HG03280 (cell line): ENCODE measurements around the gene CRNN.

Source experiments
- ATAC-seq: cut with Tn5 transposase; IDR thresholded peaks from one replicate; pipeline ENCODE4 v1.9.1; 2021; ENCODE audit warnings: mild to moderate bottlenecking, moderate library complexity; ENCODE audit not compliant: unreplicated experiment

Gene CRNN

GRCh38 chr1:152413909-152414308, at the start of gene CRNN:
TSS of gene CRNN (minus strand) at chr1:152414263. CDS start at chr1:152412233, 2,030 bp downstream.
- no peak for ATAC-seq

GRCh38 chr1:152462636-152463035, 48.6 kb upstream of the CRNN start:
- no peak for ATAC-seq

- ATAC-seq = no peak
These were observed 47.5 kb upstream of the CRNN start for GRCh38 chr1:152461544-152461943.

DNA sequence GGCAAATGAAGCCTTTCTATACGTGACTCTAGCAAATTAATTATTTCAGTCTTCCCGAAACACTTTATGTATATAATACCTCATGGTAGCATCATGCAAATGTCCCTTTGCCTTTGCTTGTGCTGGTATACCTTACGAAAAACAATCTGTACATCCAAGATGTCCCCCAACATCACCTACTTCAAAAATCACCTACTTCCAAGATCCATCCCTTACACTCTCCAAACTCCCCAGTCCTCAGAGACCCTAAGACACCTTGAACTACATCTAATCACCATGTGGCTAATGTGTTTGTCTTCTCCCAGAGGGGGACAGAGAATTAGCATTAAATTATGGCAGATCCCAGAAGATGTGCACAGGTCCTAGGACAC, 46.5 kb upstream of the CRNN start:
- ATAC-seq = no peak

GRCh38 chr1:152459596-152460528, 45.8 kb upstream of the CRNN start:
- peak; percentile 83 for ATAC-seq

DNA sequence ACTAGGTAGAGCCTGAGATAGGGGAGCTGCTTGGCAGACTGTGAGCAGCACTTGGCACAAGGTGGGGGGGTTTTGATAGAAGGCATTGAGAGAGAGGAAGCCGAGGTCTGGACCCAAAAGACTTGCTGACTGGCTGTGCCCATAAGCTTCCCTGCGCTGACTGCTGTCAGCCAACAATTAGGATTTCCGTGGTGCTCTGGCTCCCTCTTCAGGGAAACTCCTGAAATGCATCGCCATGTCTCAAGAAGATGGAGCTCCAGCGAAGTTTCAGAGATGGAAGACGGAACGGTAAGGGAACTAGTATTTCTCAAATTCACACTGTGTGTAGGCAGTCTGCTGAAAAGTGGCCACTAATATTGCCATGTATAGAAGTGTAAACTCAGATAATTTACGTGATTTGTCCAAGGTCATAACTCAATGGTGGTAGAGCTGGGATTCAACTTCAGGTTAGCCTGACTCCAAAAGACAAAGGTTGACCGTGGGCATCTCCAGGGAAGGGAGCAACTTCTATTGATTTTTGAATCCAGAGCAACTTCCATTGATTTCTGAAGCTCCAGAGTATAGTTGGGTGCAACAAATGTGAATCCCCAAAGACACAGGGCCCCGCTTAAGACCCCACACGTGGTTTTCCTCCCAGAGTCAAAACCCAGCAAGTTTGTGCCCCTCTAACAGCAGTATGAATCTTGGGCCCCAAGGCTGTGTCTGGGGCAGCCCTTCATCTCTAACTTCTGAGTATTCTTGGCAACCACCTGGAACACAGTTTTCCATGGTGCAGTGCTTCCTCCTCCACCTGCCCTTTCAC, 44.5 kb upstream of the CRNN start:
- ATAC-seq = no peak

DNA sequence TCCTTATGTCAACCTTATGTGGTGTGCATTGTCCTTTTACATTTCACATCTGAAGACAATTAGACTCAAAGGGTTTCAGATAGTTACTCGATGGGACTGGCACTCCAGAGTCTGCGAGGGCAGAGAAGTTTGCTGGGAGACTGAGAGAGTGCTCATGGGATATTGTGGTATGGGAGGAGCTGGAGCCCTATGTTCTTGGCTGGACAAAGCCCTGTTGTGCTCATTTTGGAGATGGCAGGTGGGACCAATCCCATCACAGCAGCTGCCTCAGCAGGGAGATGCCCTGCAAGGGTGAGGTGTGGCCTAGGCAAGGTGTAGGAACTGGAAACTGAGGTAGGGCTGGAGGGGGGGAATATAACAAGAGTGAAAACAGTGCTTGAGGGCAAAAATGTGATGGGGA, 43.5 kb upstream of the CRNN start:
- ATAC-seq = no peak

GRCh38 chr1:152457071-152457470, 43.0 kb upstream of the CRNN start:
- no peak for ATAC-seq

GRCh38 chr1:152451254-152451653, 37.2 kb upstream of the CRNN start:
- ATAC-seq = no peak

DNA sequence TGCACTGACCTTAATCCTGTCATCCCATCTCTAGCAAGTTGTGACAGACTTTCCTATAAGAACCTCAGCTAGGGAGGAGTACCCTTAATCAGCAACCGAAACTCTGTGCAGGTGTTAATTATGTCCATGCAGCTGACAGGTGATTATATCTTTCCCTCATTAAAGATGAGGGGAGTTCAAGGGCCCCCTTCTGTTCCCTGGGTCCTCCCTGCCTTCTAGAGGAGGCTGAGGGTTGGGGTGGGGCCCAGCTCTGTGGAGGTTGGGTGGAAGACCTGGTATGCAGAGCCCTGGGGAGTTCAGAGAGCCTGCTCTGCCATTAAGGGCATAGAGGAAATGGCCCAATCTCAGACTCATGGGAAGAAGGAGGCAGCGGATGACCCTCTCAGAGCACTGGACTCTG, 35.6 kb upstream of the CRNN start:
- ATAC-seq = no peak

- no peak for ATAC-seq
These were observed 34.4 kb upstream of the CRNN start for GRCh38 chr1:152448496-152448895.

DNA sequence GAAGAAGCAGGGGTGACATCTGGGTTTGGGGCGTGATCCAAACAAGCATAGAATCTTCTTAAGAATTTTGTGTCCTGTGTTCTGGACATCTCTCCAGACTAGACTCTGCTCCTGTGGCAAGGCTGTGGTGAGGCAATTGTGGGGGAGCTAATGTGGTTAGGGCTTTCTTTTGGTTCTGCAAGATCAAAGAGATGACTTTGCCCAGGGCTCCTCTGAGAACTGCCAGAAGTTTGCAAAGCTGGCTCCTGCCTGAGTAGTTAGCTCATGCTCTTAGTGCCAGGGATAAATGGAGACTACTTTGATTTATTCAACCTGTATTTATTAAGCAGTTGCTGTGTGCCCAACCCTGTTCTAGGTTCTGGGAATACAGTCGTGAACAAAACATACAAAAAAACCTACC, 34.0 kb upstream of the CRNN start:
- no peak for ATAC-seq

GRCh38 chr1:152447484-152447883, 33.4 kb upstream of the CRNN start:
- no peak for ATAC-seq

DNA sequence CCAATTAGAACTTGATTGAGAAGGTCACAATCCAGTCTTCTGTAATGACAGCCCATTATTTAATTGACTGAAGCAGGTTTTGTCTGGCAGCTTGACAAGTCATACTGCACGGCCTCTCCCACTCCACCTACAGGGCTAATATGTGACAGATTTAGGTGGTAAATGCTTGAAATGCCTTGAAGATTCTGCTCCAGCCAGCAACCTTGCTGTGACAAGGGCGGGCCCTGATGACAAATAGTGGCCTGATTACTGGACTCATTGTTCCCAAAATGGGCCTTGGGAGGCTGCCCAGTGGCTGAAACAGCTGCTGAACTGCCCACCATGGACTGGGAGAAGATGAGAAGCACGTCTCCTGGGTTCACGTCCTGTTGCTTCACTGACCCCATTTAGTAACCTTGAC, 30.0 kb upstream of the CRNN start:
- no peak for ATAC-seq

DNA sequence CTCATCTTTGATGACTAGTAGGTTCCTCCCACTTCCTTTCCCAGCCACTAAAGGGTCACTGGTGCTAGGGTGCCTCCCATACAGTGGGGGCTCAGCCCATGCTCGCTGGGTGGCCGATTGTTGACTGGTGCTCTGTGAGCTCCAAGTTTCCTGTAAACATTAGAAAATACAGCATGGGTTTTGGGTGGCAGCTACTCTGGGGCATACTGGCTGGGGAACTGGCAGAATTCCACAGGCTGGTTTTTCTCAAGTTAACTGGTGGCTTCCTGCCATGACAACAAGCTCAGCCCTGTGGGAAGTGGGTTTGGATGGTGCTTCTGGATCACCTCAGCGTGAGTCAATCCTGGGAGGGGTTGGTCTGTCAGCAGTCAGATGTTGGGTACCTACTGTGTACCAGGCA, 28.7 kb upstream of the CRNN start:
- ATAC-seq = no peak

DNA sequence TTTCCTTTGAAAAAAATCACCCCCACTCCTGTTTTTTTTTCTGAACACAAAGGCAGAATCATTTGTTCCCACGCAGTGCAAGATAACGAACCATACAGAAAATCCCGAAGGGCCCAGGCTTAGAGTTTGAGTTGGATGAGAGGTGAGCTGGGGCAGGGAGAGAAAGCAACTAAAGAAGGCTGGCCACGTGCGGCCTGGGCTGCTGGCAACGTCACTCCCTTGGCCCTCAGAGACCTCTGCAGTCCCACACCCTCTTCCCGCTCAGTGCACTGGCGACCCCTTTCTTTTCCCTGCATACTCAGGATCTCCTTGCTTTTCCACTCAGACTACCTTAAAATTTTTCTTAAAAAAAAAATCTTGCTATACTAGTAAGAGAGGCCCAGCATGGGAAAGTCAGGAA, 28.2 kb upstream of the CRNN start:
- ATAC-seq = no peak

DNA sequence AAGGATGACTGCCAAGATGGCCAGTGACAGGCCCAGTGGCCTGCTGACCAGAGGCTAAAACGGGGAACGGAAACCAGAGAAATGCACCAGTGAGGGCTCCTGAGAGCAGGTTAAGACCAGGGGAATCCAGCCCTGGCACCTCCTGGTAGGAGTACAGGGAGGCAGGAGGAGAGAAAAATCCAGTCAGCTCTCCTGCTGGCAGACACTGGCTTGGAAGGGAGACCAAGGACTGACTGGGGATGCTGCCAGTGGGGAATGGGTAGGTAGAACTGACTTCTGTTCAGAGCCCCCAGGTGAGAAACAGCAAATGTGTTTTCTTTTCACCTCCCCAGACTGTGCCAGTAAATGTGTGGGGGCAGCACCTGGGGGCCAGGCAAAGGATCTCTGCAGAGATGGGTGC, 27.7 kb upstream of the CRNN start:
- ATAC-seq = no peak

- ATAC-seq = peak; percentile 80
These were observed 26.8 kb upstream of the CRNN start for GRCh38 chr1:152440635-152441471.

DNA sequence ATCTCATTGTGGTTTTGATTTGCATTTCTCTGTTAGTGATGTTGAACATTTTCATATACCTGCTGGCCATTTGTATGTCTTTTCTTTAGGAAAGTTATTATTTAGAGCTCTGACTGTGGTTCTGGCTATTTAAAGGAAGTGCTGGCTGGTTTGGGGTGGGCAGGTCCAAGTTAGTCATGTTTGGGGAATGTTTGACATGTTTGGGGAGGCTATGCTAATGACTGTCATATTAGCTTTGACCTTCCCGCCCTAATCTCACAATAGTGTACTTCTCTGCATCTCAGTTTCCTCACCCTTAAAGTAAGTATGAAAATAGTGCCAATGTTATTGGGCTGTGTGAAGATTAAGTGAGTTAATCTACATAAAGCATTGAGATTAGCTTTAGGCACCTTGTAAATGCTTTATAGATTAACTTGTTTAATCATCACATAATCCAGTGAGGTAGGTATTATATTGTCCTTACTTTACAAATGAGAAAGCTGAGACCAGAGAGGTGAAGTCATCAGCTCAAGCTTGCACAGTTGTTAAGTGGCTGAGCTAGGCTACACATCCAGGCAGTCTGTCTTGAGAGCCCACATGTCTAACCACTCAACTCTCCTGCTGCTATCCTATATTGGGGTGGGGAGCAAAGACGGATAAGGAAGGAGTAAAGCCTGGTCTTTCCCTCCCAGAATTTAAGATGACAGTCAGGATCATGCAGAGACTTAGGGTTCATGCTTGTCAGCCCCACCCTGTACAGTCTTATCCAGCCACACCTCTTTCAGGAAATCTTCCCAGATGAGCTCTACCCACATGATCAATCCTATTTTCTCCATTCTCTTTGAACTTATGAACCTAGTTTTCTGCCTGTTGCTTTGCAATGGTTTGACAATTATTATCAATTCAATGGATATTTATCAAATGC, 22.8 kb upstream of the CRNN start:
- ATAC-seq = no peak

DNA sequence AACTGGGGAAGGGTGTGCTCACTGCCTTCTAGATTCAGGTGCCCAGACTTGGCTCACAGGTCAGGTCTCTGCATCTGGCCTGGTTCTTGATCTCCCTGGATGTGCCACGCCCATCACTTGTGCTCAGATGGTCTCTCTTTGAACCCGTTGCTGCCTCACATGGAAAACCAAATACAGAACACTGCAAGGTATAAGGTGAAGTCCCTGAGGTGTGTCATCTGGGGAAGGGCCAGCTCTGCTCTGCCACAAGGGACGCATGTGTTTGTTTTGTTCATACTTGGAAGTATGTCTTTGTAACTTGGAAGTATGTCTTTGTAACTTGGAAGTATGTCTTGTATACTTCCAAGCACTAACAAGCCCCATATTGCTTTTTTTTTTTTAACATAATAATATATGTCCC, 13.4 kb upstream of the CRNN start:
- ATAC-seq = no peak
